ENCODE measurements around the gene AR. TPM values are rescaled to one million over a fixed set of nuclear protein-coding genes. Genes with fewer than 3 reads are reported as not detected.

AR gene
- total RNA-seq, 2 donors from 2014 or later, result 77.4 to 119 TPM

DNA sequence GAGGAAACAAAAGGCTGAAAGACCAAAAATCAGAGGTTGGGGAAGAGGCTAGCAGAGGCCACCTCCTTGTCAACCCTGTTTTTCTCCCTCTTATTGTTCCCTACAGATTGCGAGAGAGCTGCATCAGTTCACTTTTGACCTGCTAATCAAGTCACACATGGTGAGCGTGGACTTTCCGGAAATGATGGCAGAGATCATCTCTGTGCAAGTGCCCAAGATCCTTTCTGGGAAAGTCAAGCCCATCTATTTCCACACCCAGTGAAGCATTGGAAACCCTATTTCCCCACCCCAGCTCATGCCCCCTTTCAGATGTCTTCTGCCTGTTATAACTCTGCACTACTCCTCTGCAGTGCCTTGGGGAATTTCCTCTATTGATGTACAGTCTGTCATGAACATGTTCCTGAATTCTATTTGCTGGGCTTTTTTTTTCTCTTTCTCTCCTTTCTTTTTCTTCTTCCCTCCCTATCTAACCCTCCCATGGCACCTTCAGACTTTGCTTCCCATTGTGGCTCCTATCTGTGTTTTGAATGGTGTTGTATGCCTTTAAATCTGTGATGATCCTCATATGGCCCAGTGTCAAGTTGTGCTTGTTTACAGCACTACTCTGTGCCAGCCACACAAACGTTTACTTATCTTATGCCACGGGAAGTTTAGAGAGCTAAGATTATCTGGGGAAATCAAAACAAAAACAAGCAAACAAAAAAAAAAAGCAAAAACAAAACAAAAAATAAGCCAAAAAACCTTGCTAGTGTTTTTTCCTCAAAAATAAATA, 179.9 kb downstream of the AR start:
- TF ChIP-seq POLR2AphosphoS5 (IDR thresholded peaks at IDR 0.05) (no peak), POLR2A (IDR thresholded peaks at IDR 0.05) (no peak)
- TF ChIP-seq, protein P1, sequence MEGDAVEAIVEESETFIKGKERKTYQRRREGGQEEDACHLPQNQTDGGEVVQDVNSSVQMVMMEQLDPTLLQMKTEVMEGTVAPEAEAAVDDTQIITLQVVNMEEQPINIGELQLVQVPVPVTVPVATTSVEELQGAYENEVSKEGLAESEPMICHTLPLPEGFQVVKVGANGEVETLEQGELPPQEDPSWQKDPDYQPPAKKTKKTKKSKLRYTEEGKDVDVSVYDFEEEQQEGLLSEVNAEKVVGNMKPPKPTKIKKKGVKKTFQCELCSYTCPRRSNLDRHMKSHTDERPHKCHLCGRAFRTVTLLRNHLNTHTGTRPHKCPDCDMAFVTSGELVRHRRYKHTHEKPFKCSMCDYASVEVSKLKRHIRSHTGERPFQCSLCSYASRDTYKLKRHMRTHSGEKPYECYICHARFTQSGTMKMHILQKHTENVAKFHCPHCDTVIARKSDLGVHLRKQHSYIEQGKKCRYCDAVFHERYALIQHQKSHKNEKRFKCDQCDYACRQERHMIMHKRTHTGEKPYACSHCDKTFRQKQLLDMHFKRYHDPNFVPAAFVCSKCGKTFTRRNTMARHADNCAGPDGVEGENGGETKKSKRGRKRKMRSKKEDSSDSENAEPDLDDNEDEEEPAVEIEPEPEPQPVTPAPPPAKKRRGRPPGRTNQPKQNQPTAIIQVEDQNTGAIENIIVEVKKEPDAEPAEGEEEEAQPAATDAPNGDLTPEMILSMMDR (IDR thresholded peaks at IDR 0.05), result no peak
- Histone ChIP-seq H3K4me1 (replicated peaks) (no peaks in the 10 kb centered on the region), H3K36me3 (no peaks in the 10 kb centered on the region), H3K4me3 (no peak overlapping the region), H3K9me3 (no peaks in the 10 kb centered on the region), H3K27ac (no peak overlapping the region), H3K27me3 (replicated peaks; ENCODE audit: insufficient read depth) (no peaks in the 10 kb centered on the region)
- WGBS, result 60% methylated on average over 5 of the region's 5 CpGs
- no peak for DNase-seq (ENCODE audit: low spot score)
- intact Hi-C loops (cut with DNase I), result loop anchor here (10.0 kb wide), 1 partner anchor 179 kb away; the partner anchor contains the start of gene AR

DNA sequence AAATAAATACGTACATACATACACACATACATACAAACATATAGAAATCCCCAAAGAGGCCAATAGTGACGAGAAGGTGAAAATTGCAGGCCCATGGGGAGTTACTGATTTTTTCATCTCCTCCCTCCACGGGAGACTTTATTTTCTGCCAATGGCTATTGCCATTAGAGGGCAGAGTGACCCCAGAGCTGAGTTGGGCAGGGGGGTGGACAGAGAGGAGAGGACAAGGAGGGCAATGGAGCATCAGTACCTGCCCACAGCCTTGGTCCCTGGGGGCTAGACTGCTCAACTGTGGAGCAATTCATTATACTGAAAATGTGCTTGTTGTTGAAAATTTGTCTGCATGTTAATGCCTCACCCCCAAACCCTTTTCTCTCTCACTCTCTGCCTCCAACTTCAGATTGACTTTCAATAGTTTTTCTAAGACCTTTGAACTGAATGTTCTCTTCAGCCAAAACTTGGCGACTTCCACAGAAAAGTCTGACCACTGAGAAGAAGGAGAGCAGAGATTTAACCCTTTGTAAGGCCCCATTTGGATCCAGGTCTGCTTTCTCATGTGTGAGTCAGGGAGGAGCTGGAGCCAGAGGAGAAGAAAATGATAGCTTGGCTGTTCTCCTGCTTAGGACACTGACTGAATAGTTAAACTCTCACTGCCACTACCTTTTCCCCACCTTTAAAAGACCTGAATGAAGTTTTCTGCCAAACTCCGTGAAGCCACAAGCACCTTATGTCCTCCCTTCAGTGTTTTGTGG, 180.7 kb downstream of the AR start:
- no peak for DNase-seq (ENCODE audit: low spot score)
- Histone ChIP-seq H3K27ac (no peak overlapping the region), H3K4me1 (replicated peaks) (no peaks in the 10 kb centered on the region), H3K36me3 (no peaks in the 10 kb centered on the region), H3K27me3 (replicated peaks; ENCODE audit: insufficient read depth) (no peaks in the 10 kb centered on the region), H3K9me3 (no peaks in the 10 kb centered on the region), H3K4me3 (no peak overlapping the region)
- intact Hi-C loops (cut with DNase I), result loop anchor here (10.0 kb wide), 1 partner anchor 180 kb away; the partner anchor contains the start of gene AR
- TF ChIP-seq POLR2AphosphoS5 (IDR thresholded peaks at IDR 0.05), result no peak
- TF ChIP-seq, protein P1 (IDR thresholded peaks at IDR 0.05), result no peak
- no peak for TF ChIP-seq POLR2A (IDR thresholded peaks at IDR 0.05)
- 60% methylated on average over 5 of the region's 5 CpGs for WGBS

DNA sequence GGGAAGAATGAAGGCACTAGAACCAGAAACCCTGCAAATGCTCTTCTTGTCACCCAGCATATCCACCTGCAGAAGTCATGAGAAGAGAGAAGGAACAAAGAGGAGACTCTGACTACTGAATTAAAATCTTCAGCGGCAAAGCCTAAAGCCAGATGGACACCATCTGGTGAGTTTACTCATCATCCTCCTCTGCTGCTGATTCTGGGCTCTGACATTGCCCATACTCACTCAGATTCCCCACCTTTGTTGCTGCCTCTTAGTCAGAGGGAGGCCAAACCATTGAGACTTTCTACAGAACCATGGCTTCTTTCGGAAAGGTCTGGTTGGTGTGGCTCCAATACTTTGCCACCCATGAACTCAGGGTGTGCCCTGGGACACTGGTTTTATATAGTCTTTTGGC, 181.7 kb downstream of the AR start:
- H3K27me3 ChIP-seq (replicated peaks; ENCODE audit: insufficient read depth), result no peaks in the 10 kb centered on the region

DNA sequence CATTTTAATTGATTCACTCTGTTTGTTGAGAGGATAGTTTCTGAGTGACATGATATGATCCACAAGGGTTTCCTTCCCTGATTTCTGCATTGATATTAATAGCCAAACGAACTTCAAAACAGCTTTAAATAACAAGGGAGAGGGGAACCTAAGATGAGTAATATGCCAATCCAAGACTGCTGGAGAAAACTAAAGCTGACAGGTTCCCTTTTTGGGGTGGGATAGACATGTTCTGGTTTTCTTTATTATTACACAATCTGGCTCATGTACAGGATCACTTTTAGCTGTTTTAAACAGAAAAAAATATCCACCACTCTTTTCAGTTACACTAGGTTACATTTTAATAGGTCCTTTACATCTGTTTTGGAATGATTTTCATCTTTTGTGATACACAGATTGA, 182.2 kb downstream of the AR start:
- intact Hi-C loops (cut with DNase I), result loop anchor here (10.0 kb wide), 1 partner anchor 181 kb away; the partner anchor contains the start of gene AR
- WGBS, result 48% methylated on average over 1 of the region's 1 CpG
- no peaks in the 10 kb centered on the region for H3K27me3 ChIP-seq (replicated peaks; ENCODE audit: insufficient read depth)
- no peaks in the 10 kb centered on the region for H3K9me3 ChIP-seq
- no peaks in the 10 kb centered on the region for H3K36me3 ChIP-seq
- TF ChIP-seq POLR2A (IDR thresholded peaks at IDR 0.05) (no peak), POLR2AphosphoS5 (IDR thresholded peaks at IDR 0.05) (no peak)
- TF ChIP-seq, protein P1 (IDR thresholded peaks at IDR 0.05), result no peak
- no peak overlapping the region for H3K27ac ChIP-seq
- no peaks in the 10 kb centered on the region for H3K4me1 ChIP-seq (replicated peaks)
- DNase-seq (ENCODE audit: low spot score), result no peak
- H3K4me3 ChIP-seq, result no peak overlapping the region

More for the DNA sequence above, 181.7 kb downstream of the AR start:
- DNase-seq (ENCODE audit: low spot score), result no peak
- TF ChIP-seq, protein P1 (IDR thresholded peaks at IDR 0.05), result no peak
- no peak for TF ChIP-seq POLR2AphosphoS5 (IDR thresholded peaks at IDR 0.05)
- H3K9me3 ChIP-seq, result no peaks in the 10 kb centered on the region
- intact Hi-C loops (cut with DNase I), result loop anchor here (10.0 kb wide), 1 partner anchor 181 kb away; the partner anchor contains the start of gene AR
- no peak overlapping the region for H3K27ac ChIP-seq
- H3K36me3 ChIP-seq, result no peaks in the 10 kb centered on the region
- WGBS, result 85% methylated on average over 2 of the region's 2 CpGs
- H3K4me3 ChIP-seq, result no peak overlapping the region
- no peaks in the 10 kb centered on the region for H3K4me1 ChIP-seq (replicated peaks)
